ENCODE data around the gene MRPL49.

DNA sequence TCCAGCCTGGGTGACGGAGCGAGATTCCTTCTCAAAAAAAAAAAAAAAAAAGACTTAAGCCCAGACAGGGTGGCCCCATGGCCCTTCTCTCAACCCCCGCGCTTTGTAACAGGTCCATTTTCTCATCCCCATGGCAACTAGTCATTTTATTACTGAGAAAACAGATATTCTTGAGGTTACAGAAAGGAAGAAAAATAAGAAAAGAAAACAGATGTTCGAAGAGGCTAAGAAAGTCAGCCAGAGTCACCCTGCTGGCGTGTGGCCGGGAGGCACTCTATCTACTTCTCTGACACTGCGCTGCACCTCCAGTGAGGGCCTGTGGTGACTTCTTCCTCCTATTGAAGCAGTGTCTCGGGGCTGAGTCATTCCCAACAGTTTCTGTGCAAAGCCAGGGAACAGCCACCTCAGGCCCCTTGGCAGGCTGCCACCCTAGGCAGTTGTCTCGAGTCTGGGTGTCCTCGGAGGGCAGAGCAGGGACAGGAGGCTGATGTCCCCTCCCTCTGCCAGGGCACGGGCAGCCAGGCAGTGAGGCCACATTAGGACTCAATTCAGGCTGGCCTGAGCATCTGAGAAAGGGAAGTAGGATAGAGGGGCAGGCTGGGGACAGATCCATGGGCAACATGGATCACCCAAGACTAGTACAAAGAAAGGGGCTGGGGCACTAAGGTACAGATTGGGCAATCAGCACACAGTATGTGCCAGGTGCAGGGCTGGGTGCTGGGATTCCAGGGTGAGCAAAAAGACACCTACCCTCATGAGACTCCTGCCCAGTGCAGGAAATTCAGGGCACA, 28.6 kb downstream of the MRPL49 start:
- TF ChIP-seq, protein P1, sequence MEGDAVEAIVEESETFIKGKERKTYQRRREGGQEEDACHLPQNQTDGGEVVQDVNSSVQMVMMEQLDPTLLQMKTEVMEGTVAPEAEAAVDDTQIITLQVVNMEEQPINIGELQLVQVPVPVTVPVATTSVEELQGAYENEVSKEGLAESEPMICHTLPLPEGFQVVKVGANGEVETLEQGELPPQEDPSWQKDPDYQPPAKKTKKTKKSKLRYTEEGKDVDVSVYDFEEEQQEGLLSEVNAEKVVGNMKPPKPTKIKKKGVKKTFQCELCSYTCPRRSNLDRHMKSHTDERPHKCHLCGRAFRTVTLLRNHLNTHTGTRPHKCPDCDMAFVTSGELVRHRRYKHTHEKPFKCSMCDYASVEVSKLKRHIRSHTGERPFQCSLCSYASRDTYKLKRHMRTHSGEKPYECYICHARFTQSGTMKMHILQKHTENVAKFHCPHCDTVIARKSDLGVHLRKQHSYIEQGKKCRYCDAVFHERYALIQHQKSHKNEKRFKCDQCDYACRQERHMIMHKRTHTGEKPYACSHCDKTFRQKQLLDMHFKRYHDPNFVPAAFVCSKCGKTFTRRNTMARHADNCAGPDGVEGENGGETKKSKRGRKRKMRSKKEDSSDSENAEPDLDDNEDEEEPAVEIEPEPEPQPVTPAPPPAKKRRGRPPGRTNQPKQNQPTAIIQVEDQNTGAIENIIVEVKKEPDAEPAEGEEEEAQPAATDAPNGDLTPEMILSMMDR (conservative IDR thresholded peaks at IDR 0.05; ENCODE audit: low read depth, low read length) = no peak
- no peak for TF ChIP-seq EZH2 (IDR thresholded peaks at IDR 0.05; ENCODE audit: borderline replicate concordance, low read depth, low read length, poor library complexity, severe bottlenecking)

Measured in A673 (cell line).